HG03469 (cell line): Measurements from ENCODE around the gene C1QTNF9B.

Experiments
- ATAC-seq: cut with Tn5 transposase; IDR thresholded peaks from one replicate; pipeline ENCODE4 v1.9.1; 2021; ENCODE audit warnings: mild to moderate bottlenecking, moderate library complexity, moderate number of reproducible peaks; ENCODE audit not compliant: unreplicated experiment

Gene C1QTNF9B

DNA sequence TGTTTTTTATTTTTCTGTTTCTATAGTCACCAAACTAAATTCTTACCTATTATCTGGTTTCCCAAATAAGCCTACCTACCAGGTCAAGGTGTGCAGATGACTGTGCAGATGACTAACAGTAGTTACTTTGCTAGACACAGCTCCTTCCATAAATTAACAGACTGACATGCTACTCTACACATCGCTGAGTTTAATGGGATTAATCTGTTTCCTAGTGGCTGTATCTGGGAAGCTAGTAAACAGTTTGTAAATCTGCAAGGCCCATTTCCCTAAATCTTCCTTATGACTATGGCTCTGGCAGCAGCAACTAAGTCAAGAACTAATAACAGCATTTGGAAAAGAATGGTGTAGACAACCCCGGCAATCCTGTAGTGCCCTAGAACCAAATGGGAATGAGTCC lies 36.0 kb downstream of the C1QTNF9B start:
- no peak for ATAC-seq

DNA sequence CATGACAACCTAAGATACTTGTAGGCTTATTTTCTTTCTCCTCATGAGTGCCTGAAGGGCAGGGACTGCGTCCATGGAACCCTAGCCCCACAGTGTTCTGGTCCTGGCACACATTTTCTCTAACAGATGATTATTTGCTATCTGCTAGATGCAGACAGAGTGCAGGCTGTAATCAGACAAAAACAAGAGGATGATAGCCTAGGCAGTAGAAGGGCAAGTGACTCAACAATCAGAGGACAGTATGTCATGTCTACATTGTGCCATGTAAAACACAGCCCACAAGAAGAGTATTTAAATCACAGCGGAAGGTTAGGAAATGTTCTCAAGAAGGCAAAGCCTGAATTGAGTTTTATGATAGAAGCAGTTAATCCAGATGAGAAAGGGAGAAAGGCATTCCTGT lies 37.4 kb downstream of the C1QTNF9B start:
- ATAC-seq = no peak

- no peak for ATAC-seq
Measured at GRCh38 chr13:23859455-23859854, 37.8 kb downstream of the C1QTNF9B start.

- no peak for ATAC-seq
Measured at GRCh38 chr13:23858546-23858945, 38.8 kb downstream of the C1QTNF9B start.

DNA sequence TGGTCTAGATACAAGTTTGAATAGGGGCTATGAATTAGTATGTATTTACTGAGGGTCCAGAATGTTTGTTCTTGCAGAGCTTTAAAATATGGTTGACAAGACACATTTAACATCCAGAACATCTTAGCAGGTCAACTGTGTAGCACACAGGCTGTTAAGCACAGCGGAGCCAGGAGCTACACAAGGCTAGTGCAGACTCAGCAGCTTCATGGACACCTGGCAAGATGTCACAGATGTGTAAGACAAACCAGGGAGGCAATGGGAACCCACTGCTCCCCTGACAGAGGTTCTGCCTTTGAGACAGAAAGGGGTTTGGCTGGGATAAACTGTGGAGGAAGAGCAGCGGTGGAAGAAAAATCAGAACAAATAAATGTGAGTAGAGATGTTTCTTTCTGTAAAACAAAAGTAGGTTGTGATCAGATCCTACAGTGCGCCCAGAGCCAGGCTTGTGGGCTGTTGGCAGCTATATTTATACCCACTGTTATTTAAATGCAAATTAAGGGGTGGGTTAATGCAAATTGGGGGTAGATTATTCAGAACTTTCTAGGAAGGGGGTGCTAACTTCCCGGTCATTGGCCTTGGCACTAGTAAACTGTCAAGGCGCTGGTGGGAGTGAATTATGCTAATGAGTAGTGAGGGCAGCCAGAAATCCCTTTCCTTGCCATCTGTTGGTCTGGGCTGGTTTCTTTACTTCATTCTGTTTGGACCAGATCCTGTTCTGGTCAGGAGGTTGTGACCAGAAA lies 41.1 kb downstream of the C1QTNF9B start:
- no peak for ATAC-seq

GRCh38 chr13:23855360-23855759 lies 41.9 kb downstream of the C1QTNF9B start:
- ATAC-seq = no peak

- no peak for ATAC-seq
Measured at GRCh38 chr13:23852351-23852750, 45.0 kb downstream of the C1QTNF9B start.

DNA sequence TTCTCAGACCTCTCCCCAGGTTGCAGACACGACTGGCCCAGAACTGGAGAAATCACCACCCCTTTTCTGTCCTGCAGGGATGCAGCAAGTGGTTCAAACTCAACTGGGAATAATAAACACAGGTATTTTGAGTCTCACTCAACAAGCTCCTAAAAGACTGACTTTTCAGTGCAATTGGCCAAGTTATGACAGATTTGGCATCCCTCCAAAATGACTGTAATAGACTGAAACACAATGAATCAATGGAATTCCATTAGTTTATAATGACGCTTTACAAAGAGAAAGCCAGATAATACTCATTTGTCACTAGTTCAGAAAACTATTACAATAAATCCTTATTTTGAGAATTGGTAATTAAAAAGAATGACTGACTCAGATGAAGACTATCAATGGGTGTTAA lies 46.2 kb downstream of the C1QTNF9B start:
- ATAC-seq = no peak

GRCh38 chr13:23850134-23850533 lies 47.2 kb downstream of the C1QTNF9B start:
- ATAC-seq = no peak

DNA sequence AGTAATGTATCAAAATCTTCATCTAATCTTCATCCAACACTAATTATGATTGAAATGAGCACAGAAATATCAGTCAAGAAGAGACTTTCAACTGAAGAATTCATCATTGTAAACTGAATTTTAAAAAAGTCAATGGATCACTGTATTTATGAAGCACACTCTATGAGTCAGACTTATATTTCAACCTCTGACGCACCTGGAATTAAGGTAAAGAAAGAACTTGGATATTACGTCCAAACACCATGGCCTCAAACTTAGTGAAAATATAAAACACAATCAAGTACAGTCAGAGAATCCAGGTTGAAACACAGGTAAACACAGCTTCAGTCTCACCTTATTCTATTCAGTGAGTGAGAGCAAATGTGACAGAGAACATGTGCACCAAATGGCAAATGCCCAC lies 47.6 kb downstream of the C1QTNF9B start:
- ATAC-seq = no peak

DNA sequence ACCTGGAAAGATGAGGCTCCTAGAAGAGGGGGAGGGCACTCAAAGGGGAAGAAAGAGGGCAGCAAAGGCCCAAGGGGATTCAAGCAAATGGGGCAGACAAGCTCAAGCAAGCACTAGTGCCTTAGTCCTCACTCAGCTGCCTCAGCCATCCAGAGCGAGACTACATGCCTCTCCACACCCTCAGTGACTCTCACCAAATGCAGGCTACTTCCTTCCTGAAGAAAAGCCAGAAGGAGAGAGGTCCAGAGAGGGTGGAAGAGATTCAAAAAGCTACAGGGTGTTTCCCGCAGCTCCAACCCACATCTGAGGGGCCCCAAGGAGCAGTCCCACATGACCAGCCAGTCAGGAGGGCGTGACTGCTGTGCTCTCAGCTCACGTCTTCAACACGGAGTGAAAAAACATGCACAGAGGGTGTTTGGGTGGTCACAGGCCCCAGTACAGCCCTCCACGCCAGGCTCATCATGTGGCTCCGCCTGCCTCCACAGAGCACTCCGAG lies 48.6 kb downstream of the C1QTNF9B start:
- ATAC-seq = no peak

- no peak for ATAC-seq
Measured at GRCh38 chr13:23848019-23848418, 49.3 kb downstream of the C1QTNF9B start.

- ATAC-seq = no peak
Measured at GRCh38 chr13:23847497-23847896, 49.8 kb downstream of the C1QTNF9B start.

DNA sequence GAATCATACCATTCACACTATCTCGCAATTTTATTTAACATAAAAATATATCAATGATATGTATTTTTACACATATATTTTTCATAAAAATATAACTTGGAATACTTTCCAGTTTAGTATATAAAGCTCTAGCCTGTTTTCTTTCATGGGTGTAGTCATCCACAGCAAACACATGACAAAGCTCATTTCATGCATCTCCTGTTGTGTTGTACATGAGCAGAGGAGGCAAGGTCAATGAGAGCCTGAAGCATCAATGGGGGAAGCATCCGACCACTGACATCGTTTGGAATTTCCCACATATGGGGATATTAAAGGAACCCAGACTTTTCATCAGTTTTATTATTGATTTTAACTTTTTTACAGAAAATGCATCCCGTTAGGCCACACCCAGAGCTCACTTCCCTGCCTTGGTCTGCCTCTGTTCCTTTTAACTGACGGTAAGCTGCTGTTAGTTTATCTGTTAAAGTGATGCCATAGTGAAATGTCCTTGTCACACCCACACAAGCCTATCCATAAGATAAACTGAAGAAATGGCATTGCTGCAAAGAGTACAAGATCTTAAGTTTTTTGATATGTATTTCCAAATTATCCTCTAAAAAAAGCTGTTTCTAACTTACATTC lies 52.1 kb downstream of the C1QTNF9B start:
- no peak for ATAC-seq

GRCh38 chr13:23844132-23844531 lies 53.2 kb downstream of the C1QTNF9B start:
- ATAC-seq = no peak

DNA sequence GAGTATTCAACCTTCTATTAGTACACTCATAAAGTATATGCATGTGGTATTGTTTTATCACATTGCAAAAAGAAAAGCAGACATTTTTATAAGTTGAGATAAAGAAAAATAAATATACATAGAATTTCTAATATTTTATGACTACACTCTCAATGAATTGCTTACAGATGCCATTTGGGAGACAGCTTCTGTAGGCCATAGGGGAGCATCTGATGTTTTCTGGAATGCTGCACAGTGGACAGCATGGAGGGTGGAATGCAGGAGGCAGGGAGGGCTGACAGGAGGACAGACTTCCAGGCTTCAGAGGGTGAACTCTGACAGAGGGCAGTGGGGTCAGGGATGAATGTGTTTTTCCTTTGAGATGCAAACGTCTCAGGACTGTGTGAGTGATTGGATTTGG lies 53.9 kb downstream of the C1QTNF9B start:
- no peak for ATAC-seq

DNA sequence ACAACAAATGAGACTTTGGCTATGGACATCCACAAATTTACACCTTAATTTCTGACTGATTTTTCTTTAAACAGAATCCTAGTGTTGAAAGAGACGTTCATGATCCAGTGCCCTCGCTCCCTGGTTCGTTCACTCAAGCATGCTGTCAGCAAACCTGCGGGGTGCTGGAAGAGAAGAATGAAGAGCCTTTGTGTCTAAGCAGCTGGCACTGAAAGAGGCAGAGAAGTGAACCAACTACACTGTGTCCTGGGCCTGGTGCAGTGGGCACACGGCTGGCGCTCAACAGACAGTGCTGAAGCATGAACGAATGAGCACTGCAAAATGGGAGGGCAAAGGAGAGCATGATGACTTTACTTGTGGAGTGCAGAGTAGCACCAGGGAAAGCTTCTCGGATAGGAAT lies 54.9 kb downstream of the C1QTNF9B start:
- no peak for ATAC-seq
